Dedifferentiated amniotic fluid mesenchymal stem cell (primary cell): ENCODE measurements around the gene PTPRN2.

Source experiments
- DNase-seq: peaks from one replicate; pipeline ENCODE4 v3.0.0-alpha.2; 2016; ENCODE audit errors: extremely low spot score

The PTPRN2 gene

GRCh38 chr7:157541295-157542067 lies 1046.1 kb downstream of the PTPRN2 start:
- DNase-seq = no peak

DNA sequence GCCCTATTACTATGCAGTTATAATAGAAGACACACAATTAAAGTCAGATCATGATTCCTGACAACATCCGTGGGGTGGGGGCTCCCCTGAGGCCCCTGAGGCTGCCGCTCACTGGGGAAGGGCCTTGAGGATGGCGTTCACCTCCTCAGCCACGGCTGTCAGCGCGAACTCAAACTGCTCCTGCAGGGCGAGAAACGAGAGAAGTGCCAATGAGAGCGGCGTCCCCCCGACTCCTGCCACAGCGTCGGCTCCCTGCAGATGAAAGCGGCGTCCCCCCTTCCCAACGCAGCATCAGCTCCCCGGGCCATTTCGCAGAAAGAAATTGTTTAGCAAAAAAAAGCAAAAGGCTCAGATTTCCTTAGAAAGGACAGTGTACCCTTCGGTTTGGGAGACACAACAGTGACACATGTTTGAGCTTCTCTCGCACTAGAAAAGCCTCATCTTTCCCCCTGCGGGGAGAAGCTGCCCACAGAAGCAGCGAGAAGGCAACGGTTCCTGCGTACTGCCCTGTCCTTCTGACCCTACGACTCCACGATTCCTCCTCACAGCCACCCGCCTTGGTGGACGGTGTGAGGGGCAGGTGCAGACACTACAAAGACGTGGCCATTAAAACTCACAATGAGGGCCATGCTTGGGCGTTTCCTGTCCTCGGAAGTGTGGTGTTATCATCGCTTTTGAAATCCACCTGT lies 1046.9 kb downstream of the PTPRN2 start:
- no peak for DNase-seq

GRCh38 chr7:157540020-157540419 lies 1047.6 kb downstream of the PTPRN2 start:
- no peak for DNase-seq

DNA sequence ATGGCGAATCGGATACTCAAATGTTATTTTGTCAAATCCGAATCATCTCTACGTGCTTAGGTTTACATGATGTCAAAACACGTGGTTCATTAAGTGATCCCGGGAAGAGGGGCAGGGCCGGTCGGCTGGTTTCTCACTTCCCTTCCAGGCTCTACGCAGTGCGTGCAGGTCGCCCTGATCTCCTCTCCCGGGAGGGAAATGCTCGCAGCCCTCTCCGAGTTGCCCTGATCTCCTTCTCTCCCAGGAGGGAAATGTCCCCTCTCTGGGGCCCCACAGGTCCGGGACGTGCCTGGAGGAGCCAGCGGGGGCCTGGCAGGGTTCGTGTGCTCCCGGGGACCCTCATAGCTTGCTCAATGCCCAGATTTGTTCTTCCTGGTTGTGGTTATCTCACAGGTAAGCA lies 1048.1 kb downstream of the PTPRN2 start:
- DNase-seq = no peak

DNA sequence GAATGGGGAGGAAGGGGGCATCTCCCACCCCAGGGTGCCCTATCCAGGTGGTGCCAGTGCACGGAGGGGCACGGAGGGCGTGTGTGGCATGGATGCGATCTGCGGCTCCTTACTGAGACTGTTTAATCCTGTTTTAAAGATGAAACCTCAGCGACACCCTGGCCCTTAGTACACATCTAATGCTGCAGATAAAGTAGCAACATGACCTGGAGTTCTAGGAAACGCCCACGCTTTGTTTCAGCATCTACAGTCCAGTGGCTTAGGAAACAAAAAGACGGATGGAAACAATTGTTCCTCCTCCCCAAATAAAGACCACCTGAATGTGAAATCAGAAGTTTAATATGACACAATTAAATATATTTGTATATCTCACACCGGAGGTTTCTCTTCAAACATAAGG lies 1048.9 kb downstream of the PTPRN2 start:
- DNase-seq = no peak

- DNase-seq = no peak
These were observed 1049.3 kb downstream of the PTPRN2 start for GRCh38 chr7:157538321-157538720.

DNA sequence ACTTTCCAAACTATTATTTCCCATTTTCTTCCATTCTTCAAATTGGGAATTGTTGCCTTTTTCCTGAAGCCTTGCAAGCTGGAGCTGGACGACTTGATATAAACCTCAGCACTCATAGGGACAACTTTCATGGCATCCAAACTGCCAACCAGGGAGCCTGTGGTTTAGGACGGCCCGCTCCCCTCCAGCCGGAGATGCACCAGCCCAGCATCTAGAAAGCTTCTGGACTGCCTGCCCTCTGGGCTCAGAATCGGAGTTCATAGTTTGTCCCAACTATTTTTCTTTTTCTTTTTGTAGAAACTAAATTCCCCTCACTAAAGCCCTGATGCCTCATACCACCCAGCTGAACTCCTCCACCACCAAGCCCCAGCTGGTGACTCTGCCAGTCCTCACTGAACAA lies 1050.6 kb downstream of the PTPRN2 start:
- DNase-seq = no peak

- no peak for DNase-seq
These were observed 1055.6 kb downstream of the PTPRN2 start for GRCh38 chr7:157532068-157532467.

- no peak for DNase-seq
These were observed 1057.7 kb downstream of the PTPRN2 start for GRCh38 chr7:157529768-157530560.

DNA sequence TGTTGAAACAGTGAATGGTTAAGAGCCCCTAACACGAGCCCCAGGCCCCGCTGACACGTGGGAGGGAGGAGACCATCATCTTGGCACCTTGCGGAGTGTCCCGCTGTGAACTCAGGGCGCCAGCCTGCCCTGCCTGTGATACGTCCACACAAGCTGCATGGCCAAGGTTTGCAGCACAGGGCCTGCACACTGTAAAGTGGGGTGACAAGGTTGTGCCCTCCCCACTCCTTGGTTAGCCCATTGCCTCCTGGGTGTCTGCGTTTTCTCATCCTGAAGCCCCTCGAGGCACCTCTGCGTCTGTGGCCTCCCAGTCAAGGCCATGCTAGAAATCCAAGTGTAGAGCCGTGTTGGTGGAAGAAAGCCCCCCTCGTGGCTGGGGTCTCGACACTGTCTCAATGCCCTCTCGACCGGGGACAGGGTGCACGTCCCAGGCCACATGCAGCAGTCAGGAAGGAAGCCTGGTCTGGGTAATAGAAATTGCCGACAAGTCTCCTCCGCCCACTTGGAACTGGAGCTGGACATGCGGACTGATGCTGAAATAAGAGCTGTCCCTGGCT lies 1058.8 kb downstream of the PTPRN2 start:
- DNase-seq = no peak

GRCh38 chr7:157527686-157528085 lies 1059.9 kb downstream of the PTPRN2 start:
- no peak for DNase-seq

DNA sequence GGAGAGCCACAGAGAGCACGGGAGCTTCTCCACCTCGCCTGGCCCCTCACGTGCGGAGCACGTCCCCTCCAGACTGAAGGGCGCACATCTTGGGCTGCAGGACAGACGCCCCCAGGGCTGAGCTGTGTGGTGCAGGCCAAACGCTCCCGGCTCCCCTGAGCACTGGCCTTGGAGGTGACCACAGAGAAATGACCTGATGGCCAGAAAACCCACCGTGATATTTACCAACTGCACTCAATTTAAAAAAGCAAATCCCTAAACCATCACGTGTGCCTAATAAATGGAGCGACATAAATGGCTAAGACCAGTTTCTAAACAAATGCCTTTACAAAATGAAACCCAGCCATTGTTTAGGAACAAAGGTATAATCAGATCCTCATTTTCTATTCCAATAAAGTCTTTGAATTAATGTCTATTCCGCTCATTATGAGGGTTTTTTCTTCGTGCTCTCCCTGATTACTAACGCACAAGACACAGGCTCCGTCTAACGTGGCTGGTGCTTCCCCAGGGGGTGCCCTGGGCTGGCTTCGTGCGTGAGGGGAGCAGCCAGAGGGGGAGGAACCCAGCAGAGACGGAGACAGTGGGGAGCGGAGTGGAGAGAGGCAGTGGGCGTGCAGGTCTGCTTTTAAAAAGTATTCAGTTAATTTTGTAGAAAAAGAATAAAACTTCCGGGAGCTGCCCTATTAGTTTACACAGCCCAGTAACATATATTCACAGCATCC lies 1060.5 kb downstream of the PTPRN2 start:
- no peak for DNase-seq

GRCh38 chr7:157526005-157526912 lies 1061.4 kb downstream of the PTPRN2 start:
- no peak for DNase-seq

- no peak for DNase-seq
These were observed 1062.1 kb downstream of the PTPRN2 start for GRCh38 chr7:157525491-157525915.

- DNase-seq = no peak
These were observed 1062.9 kb downstream of the PTPRN2 start for GRCh38 chr7:157524731-157525130.

- DNase-seq = no peak
These were observed 1063.7 kb downstream of the PTPRN2 start for GRCh38 chr7:157523766-157524421.

DNA sequence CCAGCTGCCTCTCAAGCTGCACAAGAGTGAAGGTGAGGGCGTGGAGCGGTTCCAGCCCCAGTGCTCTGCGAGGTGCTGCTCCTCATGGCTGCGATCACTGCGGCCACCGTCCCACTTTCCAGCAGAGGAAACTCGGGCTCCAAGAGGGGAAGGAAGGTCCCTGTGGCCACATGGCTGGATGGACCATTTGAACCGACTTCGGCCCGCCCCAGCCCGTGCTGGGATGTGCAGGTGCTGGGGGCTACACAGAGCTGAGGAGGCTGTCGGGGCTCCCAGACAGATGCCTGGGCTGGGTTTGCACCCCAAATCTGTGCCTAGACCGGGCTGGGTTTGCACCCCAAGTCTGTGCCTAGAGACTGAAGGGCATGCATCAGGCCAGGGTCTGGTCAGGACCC lies 1064.3 kb downstream of the PTPRN2 start:
- no peak for DNase-seq

DNA sequence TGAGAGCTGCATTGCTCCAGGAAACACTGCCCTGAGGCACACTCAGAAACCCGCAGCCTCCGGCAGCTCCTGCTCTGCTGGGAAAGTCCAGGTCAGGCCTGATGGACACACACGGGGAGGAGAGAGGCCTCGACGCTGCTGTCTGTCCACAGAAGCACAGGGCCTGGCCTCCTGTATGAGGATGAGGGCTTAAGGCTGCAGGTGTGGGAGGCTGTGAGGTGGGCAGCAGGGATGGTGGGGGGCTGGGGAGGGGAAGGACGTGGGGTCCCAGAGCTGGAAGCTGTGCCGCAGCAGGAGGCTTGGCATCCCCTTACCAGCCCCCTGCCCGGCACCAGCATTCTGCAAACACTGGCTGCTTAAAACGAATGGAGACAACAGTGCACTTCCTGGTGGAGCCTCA lies 1064.7 kb downstream of the PTPRN2 start:
- DNase-seq = no peak

GRCh38 chr7:157522189-157522588 lies 1065.4 kb downstream of the PTPRN2 start:
- no peak for DNase-seq

DNA sequence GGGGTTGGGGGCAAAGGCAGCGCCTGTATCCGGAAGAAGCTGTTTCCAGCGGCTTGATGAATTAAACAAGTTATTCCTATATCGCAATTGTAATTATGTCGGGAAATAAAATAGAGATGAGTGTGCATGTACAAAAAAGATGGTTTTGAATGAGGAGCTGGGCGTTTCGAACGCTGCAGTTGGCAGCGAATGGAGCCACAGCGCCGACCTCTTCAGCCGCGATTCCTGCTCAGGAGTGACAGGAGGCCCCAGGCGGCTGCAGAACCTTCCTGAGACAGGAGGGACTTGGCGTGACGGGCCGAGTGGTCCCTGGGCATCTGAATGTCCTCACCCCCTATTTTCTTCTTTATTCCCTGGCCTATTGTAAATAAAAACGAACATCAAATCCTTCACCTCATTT lies 1065.9 kb downstream of the PTPRN2 start:
- DNase-seq = no peak
